Neural cell (in vitro differentiated cells): ENCODE measurements around the gene PORCN. TPM values are rescaled to one million over a fixed set of nuclear protein-coding genes. Genes with fewer than 3 reads are reported as not detected.

Experiments used
- H2AFZ ChIP-seq: fragments of 200-600, 300-800 bp; sonication (generic), shearing (Covaris generic); 2 replicates; pipeline ENCODE4 v1.6.0; 2014; ENCODE audit warnings: low read depth, mild to moderate bottlenecking, antibody characterized with exemption, low read length, moderate library complexity
- H3F3A ChIP-seq: fragments of 200-600 bp; shearing (Covaris generic); 2 replicates; pipeline ENCODE4 v1.6.1; 2016; ENCODE audit warnings: mild to moderate bottlenecking, moderate library complexity, mixed read lengths, antibody characterized with exemption, low read length; ENCODE audit not compliant: insufficient read depth, poor library complexity, severe bottlenecking
- H3K27ac ChIP-seq: fragments of 200-600, 300-800 bp; sonication (generic), shearing (Covaris generic); 2 replicates; pipeline ENCODE4 v1.5.1; 2014; ENCODE audit warnings: mild to moderate bottlenecking, low read length, moderate library complexity
- H3K27me3 ChIP-seq: fragments of 300-800, 200-600 bp; sonication (generic), shearing (Covaris generic); 2 replicates; pipeline ENCODE4 v1.6.0; 2014; ENCODE audit warnings: mild to moderate bottlenecking, low read depth, low read length, moderate library complexity; ENCODE audit not compliant: insufficient read depth
- H3K36me3 ChIP-seq: fragments of 300-800, 200-600 bp; sonication (generic), shearing (Covaris generic); 2 replicates; pipeline ENCODE4 v1.5.1; 2014; ENCODE audit warnings: mild to moderate bottlenecking, antibody characterized with exemption, low read length, moderate library complexity; ENCODE audit not compliant: insufficient read depth
- H3K4me2 ChIP-seq: fragments of 300-800, 200-600 bp; sonication (generic), shearing (Covaris generic); 2 replicates; pipeline ENCODE4 v1.6.0; 2014; ENCODE audit warnings: mild to moderate bottlenecking, low read length
- H3K4me3 ChIP-seq: fragments of 300-800, 200-600 bp; sonication (generic), shearing (Covaris generic); 2 replicates; pipeline ENCODE4 v1.5.1; 2014; ENCODE audit warnings: mild to moderate bottlenecking, low read length, moderate library complexity
- H3K79me2 ChIP-seq: fragments of 200-600 bp; shearing (Covaris generic); replicated peaks from 2 replicates; pipeline ENCODE4 v1.6.0; 2014; ENCODE audit warnings: mild to moderate bottlenecking, low read length, moderate library complexity; ENCODE audit not compliant: insufficient read depth
- H3K9ac ChIP-seq: fragments of 300-800, 200-600 bp; sonication (generic), shearing (Covaris generic); 2 replicates; pipeline ENCODE4 v1.6.1; 2016; ENCODE audit warnings: mild to moderate bottlenecking, low read length, mixed read lengths
- H3K9me2 ChIP-seq: fragments of 200-600 bp; shearing (Covaris generic); 2 replicates; pipeline ENCODE4 v1.6.1; 2016; ENCODE audit warnings: mild to moderate bottlenecking, low read length, mixed read lengths; ENCODE audit not compliant: insufficient read depth
- H3K9me3 ChIP-seq: fragments of 200-600, 300-800 bp; sonication (generic), shearing (Covaris generic); 2 replicates; pipeline ENCODE4 v1.6.1; 2016; ENCODE audit warnings: mild to moderate bottlenecking, mixed run types, low read length, moderate library complexity, mixed read lengths
- H4K20me1 ChIP-seq: fragments of 200-600 bp; shearing (Covaris generic); 2 replicates; pipeline ENCODE4 v1.6.1; 2016; ENCODE audit warnings: mild to moderate bottlenecking, mixed run types; ENCODE audit not compliant: insufficient read depth
- EP300 ChIP-seq: fragments of 450-650 bp; conservative IDR thresholded peaks from 2 replicates; pipeline ENCODE4 v1.6.1; 2014; ENCODE audit warnings: antibody characterized with exemption, mild to moderate bottlenecking, moderate library complexity; ENCODE audit not compliant: poor library complexity, severe bottlenecking
- EZH2 ChIP-seq: fragments of 200-600, 300-800 bp; shearing (Covaris generic), sonication (generic); IDR thresholded peaks from 2 replicates; pipeline ENCODE4 v1.6.1; 2014; ENCODE audit warnings: antibody characterized with exemption, low read length, borderline replicate concordance, mild to moderate bottlenecking; ENCODE audit not compliant: insufficient read depth, poor library complexity, severe bottlenecking
- MXI1 ChIP-seq: fragments of 450-650 bp; conservative IDR thresholded peaks from 2 replicates; pipeline ENCODE4 v1.6.1; 2014; ENCODE audit warnings: antibody characterized with exemption, mild to moderate bottlenecking; ENCODE audit not compliant: poor library complexity, severe bottlenecking
- POLR2AphosphoS5 ChIP-seq: IDR thresholded peaks from 2 replicates; pipeline ENCODE4 v1.6.1; 2012
- RAD21 ChIP-seq: fragments of 450-650 bp; conservative IDR thresholded peaks from 2 replicates; pipeline ENCODE4 v1.6.1; 2014; ENCODE audit warnings: antibody characterized with exemption, mild to moderate bottlenecking, moderate library complexity
- SMC3 ChIP-seq: fragments of 450-650 bp; conservative IDR thresholded peaks from 2 replicates; pipeline ENCODE4 v1.6.1; 2014; ENCODE audit warnings: antibody characterized with exemption, mild to moderate bottlenecking, moderate library complexity; ENCODE audit not compliant: poor library complexity
- TAF1 ChIP-seq: IDR thresholded peaks from 2 replicates; pipeline ENCODE4 v1.6.1; 2012; ENCODE audit warnings: low read depth
- polyA plus RNA-seq: library from polyadenylated mRNA; depleted of rRNA; stranded (reverse); fragments of >200 nt; gene quantifications from 2 replicates; pipeline ENCODE4 v1.2.3, GENCODE V29; 2014
- TF ChIP-seq, protein P1 (sequence below): fragments of 450-650 bp; IDR thresholded peaks from 2 replicates; pipeline ENCODE4 v1.5.1; 2014; ENCODE audit warnings: antibody characterized with exemption, mild to moderate bottlenecking, moderate library complexity; ENCODE audit not compliant: poor library complexity, severe bottlenecking
- TF ChIP-seq, protein P2 (sequence below): IDR thresholded peaks from 2 replicates; pipeline ENCODE4 v1.6.1; 2012; ENCODE audit warnings: borderline replicate concordance

Gene PORCN
- polyA plus RNA-seq, 1 donor from 2014 or later = 29.8 TPM

DNA sequence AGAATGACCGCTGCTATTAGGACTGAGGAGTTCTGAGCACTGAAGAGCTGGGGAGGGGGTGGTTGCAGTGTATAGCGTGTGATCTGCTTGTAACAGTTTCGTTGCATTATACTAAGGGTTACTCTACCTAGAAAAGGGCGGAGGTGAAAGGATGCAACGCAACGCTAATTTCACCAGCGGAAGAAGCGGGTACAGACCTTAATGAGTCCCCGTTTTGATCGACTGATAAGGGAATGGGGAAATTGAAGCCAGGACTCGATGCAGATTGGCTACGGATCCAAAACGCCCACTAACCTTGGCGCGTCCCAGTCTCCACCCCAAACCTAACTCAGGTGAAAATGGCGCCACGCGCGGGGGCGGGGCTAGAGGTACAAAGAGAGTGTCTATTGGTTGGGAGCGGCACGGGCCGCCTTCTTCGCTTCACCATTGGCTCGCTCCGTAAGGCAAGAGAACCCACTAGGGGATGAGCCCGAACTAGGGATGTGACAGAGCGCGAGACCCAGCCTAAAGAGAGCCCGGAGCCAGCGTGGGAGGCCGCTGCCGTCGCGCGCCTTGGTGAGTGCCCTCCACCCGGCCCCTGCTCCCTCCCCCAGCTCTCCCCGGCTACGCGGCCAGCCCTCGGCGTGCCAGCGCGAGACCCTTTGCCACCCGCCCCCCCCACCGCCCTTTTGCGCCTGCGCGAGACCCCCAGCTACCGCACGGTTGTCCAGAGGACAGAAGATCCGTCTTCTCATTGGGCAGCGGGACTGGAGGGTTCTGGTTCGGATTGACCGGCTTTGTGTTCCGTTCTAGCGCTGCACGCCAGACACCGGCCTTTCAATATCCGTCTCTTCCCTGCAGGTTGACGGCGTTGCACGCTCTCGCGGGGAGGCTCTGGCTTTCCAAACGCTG is 12.8 kb downstream of the PORCN start, which contains the start of gene EBP:
EBP (plus strand) TSS at position 456 of the 891 bp plus-strand sequence. CDS start 1,964 bp downstream, outside the sequence.
- H2AFZ ChIP-seq = no peak within 1 kb of the TSS
- H3K36me3 ChIP-seq = no peaks in the 10 kb centered on the region
- TF ChIP-seq SMC3 (no peak), POLR2AphosphoS5 (peak; percentile 85), EP300 (no peak), RAD21 (no peak), TAF1 (no peak), MXI1 (peak; percentile 56), EZH2 (no peak)
- TF ChIP-seq, protein P1, sequence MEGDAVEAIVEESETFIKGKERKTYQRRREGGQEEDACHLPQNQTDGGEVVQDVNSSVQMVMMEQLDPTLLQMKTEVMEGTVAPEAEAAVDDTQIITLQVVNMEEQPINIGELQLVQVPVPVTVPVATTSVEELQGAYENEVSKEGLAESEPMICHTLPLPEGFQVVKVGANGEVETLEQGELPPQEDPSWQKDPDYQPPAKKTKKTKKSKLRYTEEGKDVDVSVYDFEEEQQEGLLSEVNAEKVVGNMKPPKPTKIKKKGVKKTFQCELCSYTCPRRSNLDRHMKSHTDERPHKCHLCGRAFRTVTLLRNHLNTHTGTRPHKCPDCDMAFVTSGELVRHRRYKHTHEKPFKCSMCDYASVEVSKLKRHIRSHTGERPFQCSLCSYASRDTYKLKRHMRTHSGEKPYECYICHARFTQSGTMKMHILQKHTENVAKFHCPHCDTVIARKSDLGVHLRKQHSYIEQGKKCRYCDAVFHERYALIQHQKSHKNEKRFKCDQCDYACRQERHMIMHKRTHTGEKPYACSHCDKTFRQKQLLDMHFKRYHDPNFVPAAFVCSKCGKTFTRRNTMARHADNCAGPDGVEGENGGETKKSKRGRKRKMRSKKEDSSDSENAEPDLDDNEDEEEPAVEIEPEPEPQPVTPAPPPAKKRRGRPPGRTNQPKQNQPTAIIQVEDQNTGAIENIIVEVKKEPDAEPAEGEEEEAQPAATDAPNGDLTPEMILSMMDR = no peak
- TF ChIP-seq, protein P2, sequence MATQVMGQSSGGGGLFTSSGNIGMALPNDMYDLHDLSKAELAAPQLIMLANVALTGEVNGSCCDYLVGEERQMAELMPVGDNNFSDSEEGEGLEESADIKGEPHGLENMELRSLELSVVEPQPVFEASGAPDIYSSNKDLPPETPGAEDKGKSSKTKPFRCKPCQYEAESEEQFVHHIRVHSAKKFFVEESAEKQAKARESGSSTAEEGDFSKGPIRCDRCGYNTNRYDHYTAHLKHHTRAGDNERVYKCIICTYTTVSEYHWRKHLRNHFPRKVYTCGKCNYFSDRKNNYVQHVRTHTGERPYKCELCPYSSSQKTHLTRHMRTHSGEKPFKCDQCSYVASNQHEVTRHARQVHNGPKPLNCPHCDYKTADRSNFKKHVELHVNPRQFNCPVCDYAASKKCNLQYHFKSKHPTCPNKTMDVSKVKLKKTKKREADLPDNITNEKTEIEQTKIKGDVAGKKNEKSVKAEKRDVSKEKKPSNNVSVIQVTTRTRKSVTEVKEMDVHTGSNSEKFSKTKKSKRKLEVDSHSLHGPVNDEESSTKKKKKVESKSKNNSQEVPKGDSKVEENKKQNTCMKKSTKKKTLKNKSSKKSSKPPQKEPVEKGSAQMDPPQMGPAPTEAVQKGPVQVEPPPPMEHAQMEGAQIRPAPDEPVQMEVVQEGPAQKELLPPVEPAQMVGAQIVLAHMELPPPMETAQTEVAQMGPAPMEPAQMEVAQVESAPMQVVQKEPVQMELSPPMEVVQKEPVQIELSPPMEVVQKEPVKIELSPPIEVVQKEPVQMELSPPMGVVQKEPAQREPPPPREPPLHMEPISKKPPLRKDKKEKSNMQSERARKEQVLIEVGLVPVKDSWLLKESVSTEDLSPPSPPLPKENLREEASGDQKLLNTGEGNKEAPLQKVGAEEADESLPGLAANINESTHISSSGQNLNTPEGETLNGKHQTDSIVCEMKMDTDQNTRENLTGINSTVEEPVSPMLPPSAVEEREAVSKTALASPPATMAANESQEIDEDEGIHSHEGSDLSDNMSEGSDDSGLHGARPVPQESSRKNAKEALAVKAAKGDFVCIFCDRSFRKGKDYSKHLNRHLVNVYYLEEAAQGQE = peak; percentile 5
- no peaks in the 10 kb centered on the region for H3K27me3 ChIP-seq
- H3K9me2 ChIP-seq = no peaks in the 10 kb centered on the region
- peak within 1 kb of the TSS; percentile 78 for H3K4me3 ChIP-seq
- H3K79me2 ChIP-seq = peaks cover 6% of the 10 kb centered on the region
- no peaks in the 10 kb centered on the region for H3K9me3 ChIP-seq
- no peaks in the 10 kb centered on the region for H4K20me1 ChIP-seq
- peak within 1 kb of the TSS; percentile 85 for H3K27ac ChIP-seq
- H3K9ac ChIP-seq = peak within 1 kb of the TSS; percentile 79
- H3F3A ChIP-seq = no peaks in the 10 kb centered on the region
- no peak within 1 kb of the TSS for H3K4me2 ChIP-seq

DNA sequence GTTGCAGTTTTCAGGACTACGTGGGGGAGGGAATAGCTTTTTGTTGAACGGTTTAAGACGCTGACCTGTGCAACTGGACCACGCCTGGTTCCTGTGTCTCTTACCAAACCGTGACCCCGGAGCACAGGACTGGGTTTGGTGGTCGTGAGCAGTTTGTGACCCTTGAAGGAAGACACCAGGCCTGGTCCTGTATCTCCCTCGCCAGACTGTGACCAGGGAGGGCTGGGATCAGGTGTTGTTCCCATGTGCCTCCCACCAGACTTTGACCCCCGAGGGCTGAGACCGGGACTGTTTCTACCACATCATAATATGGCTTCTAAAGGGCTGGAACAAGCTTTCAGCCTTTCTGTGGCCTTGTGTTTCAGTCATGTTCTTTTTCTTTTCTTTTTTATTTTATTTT is 13.5 kb downstream of the PORCN start:
- Histone ChIP-seq H4K20me1 (no peaks in the 10 kb centered on the region), H3K79me2 (peaks cover 6% of the 10 kb centered on the region), H3K4me2 (no peak overlapping the region), H3K27ac (peak overlapping the region; percentile 85), H3K9me2 (no peaks in the 10 kb centered on the region), H3K4me3 (peak overlapping the region; percentile 78), H2AFZ (no peak overlapping the region), H3K27me3 (no peaks in the 10 kb centered on the region), H3K9me3 (no peaks in the 10 kb centered on the region), H3F3A (no peaks in the 10 kb centered on the region), H3K9ac (peak overlapping the region; percentile 79), H3K36me3 (no peaks in the 10 kb centered on the region)
- TF ChIP-seq POLR2AphosphoS5 (no peak), RAD21 (no peak), EP300 (no peak), EZH2 (no peak), SMC3 (no peak), TAF1 (no peak), MXI1 (no peak)
- TF ChIP-seq, protein P1 = no peak
- TF ChIP-seq, protein P2 = no peak
